GM23338 (cell line): Measurements from ENCODE around the gene SLC25A22. TPM values are rescaled to one million over a fixed set of nuclear protein-coding genes. Genes with fewer than 3 reads are reported as not detected.

Source experiments
- ATAC-seq: fragments of 200-7000 bp; cut with Tn5 transposase; 3 replicates; pipeline ENCODE4 v1.9.1; 2020
- DNase-seq: peaks from one replicate; pipeline ENCODE4 v3.0.0-alpha.2; 2015; ENCODE audit warnings: low spot score
- H2AFZ ChIP-seq: fragments of 200-600 bp; sonication (generic); 2 replicates; pipeline ENCODE4 v1.8.0; 2016; ENCODE audit warnings: antibody characterized with exemption, mild to moderate bottlenecking, moderate library complexity
- H3F3A ChIP-seq: fragments of 200-600 bp; sonication (generic); replicated peaks from 2 replicates; pipeline ENCODE4 v1.8.0; 2017; ENCODE audit warnings: antibody characterized with exemption, mixed run types, low read depth
- H3K27ac ChIP-seq: fragments of 200-600 bp; sonication (generic); 2 replicates; pipeline ENCODE4 v1.6.1; 2016; ENCODE audit warnings: low read depth
- H3K27me3 ChIP-seq: fragments of 200-600 bp; sonication (generic); 2 replicates; pipeline ENCODE4 v1.8.0; 2016; ENCODE audit warnings: mild to moderate bottlenecking, mixed run types, moderate library complexity; ENCODE audit not compliant: insufficient read depth
- H3K36me3 ChIP-seq: fragments of 200-600 bp; sonication (generic); 2 replicates; pipeline ENCODE4 v1.8.0; 2016; ENCODE audit warnings: mild to moderate bottlenecking; ENCODE audit not compliant: insufficient read depth
- H3K4me1 ChIP-seq: fragments of 200-600 bp; sonication (generic); 2 replicates; pipeline ENCODE4 v1.8.0; 2016; ENCODE audit warnings: mild to moderate bottlenecking, moderate library complexity; ENCODE audit not compliant: insufficient read depth
- H3K4me2 ChIP-seq: fragments of 200-600 bp; sonication (generic); 2 replicates; pipeline ENCODE4 v1.7.1; 2017; ENCODE audit warnings: mixed run types
- H3K4me3 ChIP-seq: fragments of 200-600 bp; sonication (generic); 2 replicates; pipeline ENCODE4 v1.6.1; 2016; ENCODE audit warnings: mixed run types
- H3K79me2 ChIP-seq: fragments of 200-600 bp; sonication (generic); replicated peaks from 2 replicates; pipeline ENCODE4 v1.8.0; 2017; ENCODE audit warnings: mild to moderate bottlenecking; ENCODE audit not compliant: insufficient read depth
- H3K9me2 ChIP-seq: fragments of 200-600 bp; sonication (generic); 2 replicates; pipeline ENCODE4 v1.8.0; 2017; ENCODE audit not compliant: insufficient read depth
- H4K20me1 ChIP-seq: fragments of 200-600 bp; sonication (generic); replicated peaks from 2 replicates; pipeline ENCODE4 v1.8.0; 2017; ENCODE audit warnings: mild to moderate bottlenecking; ENCODE audit not compliant: insufficient read depth
- H3K27ac Mint-ChIP-seq: 2 replicates; pipeline ENCODE4 v1.8.0; 2020; ENCODE audit warnings: inconsistent platforms, mild to moderate bottlenecking, moderate library complexity, mixed read lengths
- H3K27me3 Mint-ChIP-seq: 3 replicates; pipeline ENCODE4 v1.8.0; 2022; ENCODE audit warnings: low read depth, mild to moderate bottlenecking, moderate library complexity, mixed read lengths, inconsistent platforms; ENCODE audit not compliant: insufficient read depth, poor library complexity
- H3K36me3 Mint-ChIP-seq: 3 replicates; pipeline ENCODE4 v1.8.0; 2021; ENCODE audit warnings: low read depth, mild to moderate bottlenecking, inconsistent platforms, moderate library complexity, mixed read lengths
- H3K4me1 Mint-ChIP-seq: 3 replicates; pipeline ENCODE4 v1.8.0; 2020; ENCODE audit warnings: mild to moderate bottlenecking, inconsistent platforms, mixed read lengths
- H3K4me3 Mint-ChIP-seq: 3 replicates; pipeline ENCODE4 v1.8.0; 2021; ENCODE audit warnings: moderate library complexity, mild to moderate bottlenecking, inconsistent platforms, mixed read lengths
- H3K9me3 Mint-ChIP-seq: 3 replicates; pipeline ENCODE4 v1.8.0; 2020; ENCODE audit warnings: moderate library complexity, mild to moderate bottlenecking, inconsistent platforms, mixed read lengths
- CREB1 ChIP-seq: fragments of 250-450 bp; sonication (Bioruptor Pico); IDR thresholded peaks from 2 replicates; pipeline ENCODE4 v1.5.0; 2020; ENCODE audit warnings: low read depth, mild to moderate bottlenecking, moderate library complexity
- JUNB ChIP-seq: IDR thresholded peaks from one replicate; pipeline ENCODE4 v1.6.1; 2016; ENCODE audit warnings: antibody characterized with exemption; ENCODE audit not compliant: unreplicated experiment
- POLR2AphosphoS5 ChIP-seq: IDR thresholded peaks from 2 replicates; pipeline ENCODE4 v1.6.1; 2016; ENCODE audit warnings: antibody characterized with exemption, low read depth
- STAT1 ChIP-seq: IDR thresholded peaks from one replicate; pipeline ENCODE4 v1.6.1; 2016; ENCODE audit warnings: antibody characterized with exemption; ENCODE audit not compliant: unreplicated experiment
- ZNF114 ChIP-seq: fragments of 250-450 bp; sonication (Bioruptor Pico); IDR thresholded peaks from 2 replicates; pipeline ENCODE4 v1.5.0; 2020; ENCODE audit warnings: mild to moderate bottlenecking, moderate library complexity
- polyA plus RNA-seq: library from polyadenylated mRNA; unstranded; fragments of >200 nt; fragmentation: Nextera tagmentation; extraction: Ambion mirVana; gene quantifications from 2 replicates; pipeline ENCODE4 v1.2.1, GENCODE V29; 2016
- total RNA-seq: library from RNA; depleted of rRNA; stranded (reverse); fragments of >200 nt; shearing (Covaris generic); gene quantifications from 2 replicates; pipeline ENCODE4 v1.2.3, GENCODE V29; 2014
- TF ChIP-seq, protein P1 (sequence below): IDR thresholded peaks from 2 replicates; pipeline ENCODE4 v1.6.1; 2016; ENCODE audit warnings: antibody characterized with exemption
- TF ChIP-seq, protein P2 (sequence below): IDR thresholded peaks from one replicate; pipeline ENCODE4 v1.6.1; 2018; ENCODE audit warnings: antibody characterized with exemption; ENCODE audit not compliant: unreplicated experiment

The SLC25A22 gene
- total and polyA plus RNA-seq, 2 experiments from 2014 or later, result 21.0 to 46.4 TPM

- Mint-ChIP-seq H3K36me3 (peaks cover 12% of the 10 kb centered on the region; the same call in 1 of the 3 replicates), H3K27ac (no peak overlapping the region), H3K4me3 (peak overlapping the region; percentile 83), H3K27me3 (peaks cover 27% of the 10 kb centered on the region), H3K9me3 (no peaks in the 10 kb centered on the region), H3K4me1 (peaks cover 10% of the 10 kb centered on the region)
- H3K27ac ChIP-seq, result no peak overlapping the region
- H3K27me3 ChIP-seq, result no peaks in the 10 kb centered on the region
- H3K9me2 ChIP-seq, result no peaks in the 10 kb centered on the region
- H3K4me3 ChIP-seq, result peak overlapping the region; percentile 73
- no peak for TF ChIP-seq ZNF114 (CRISPR knock-in tag)
- TF ChIP-seq POLR2AphosphoS5, result 0 out of 2 replicates have a peak, but pooled peaks have one; percentile 22
- no peak for TF ChIP-seq STAT1
- TF ChIP-seq JUNB, result no peak
- peaks cover 8% of the 10 kb centered on the region; the same call in 1 of the 2 replicates for H3F3A ChIP-seq
- H4K20me1 ChIP-seq, result peaks cover 17% of the 10 kb centered on the region
- 0 out of 2 replicates have a peak, but pooled peaks cover 5% of the 10 kb centered on the region for H3K79me2 ChIP-seq
- peak overlapping the region; percentile 85 for H3K4me2 ChIP-seq
- no peak overlapping the region for H2AFZ ChIP-seq
- DNase-seq, result peak; percentile 92
- peaks cover 7% of the 10 kb centered on the region; the same call in 1 of the 2 replicates for H3K4me1 ChIP-seq
- H3K36me3 ChIP-seq, result no peaks in the 10 kb centered on the region
- peak; percentile 42 for ATAC-seq
These were observed 22.0 kb upstream of the SLC25A22 start for GRCh38 chr11:819943-820649.

DNA sequence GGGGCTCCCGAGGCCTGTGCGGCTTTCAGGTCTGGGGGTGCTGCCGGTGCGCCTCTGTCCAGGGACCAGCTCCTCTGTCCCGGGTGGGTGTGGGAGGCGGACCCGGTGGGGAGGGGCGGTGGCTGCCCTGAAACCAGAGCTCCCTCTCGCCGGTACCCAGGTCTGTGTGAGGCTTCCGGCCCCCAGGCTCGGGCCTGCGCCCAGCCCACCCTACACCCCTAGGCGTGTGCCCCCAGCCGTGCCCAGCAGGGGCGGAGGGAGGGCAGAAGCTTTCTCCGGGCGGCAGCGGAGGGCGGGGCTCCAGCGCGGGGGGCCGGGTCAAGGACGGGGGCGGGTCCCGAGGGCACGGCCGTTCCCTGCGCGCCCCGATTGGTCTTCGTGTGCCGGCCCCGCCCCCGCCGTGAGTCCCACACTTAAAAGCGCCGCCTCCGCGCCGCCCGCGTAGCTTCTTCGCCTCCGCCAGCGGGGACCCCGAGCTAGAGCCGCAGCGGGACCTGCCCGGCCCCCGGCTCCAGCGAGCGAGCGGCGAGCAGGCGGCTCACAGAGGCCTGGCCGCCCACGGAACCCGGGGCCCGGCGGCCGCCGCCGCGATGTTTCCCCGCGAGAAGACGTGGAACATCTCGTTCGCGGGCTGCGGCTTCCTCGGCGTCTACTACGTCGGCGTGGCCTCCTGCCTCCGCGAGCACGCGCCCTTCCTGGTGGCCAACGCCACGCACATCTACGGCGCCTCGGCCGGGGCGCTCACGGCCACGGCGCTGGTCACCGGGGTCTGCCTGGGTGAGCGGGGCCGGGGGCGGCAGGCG is 21.2 kb upstream of the SLC25A22 start:
- Mint-ChIP-seq H3K27ac (no peak overlapping the region), H3K27me3 (peaks cover 30% of the 10 kb centered on the region), H3K36me3 (peaks cover 8% of the 10 kb centered on the region; the same call in 1 of the 3 replicates), H3K9me3 (no peaks in the 10 kb centered on the region), H3K4me1 (peaks cover 6% of the 10 kb centered on the region), H3K4me3 (peak overlapping the region; percentile 83; the same call in 2 of the 3 replicates)
- Histone ChIP-seq H3F3A (peaks cover 6% of the 10 kb centered on the region; the same call in 1 of the 2 replicates), H2AFZ (peak overlapping the region; percentile 69; the same call in 1 of the 2 replicates), H4K20me1 (peaks cover 21% of the 10 kb centered on the region), H3K27me3 (no peaks in the 10 kb centered on the region), H3K4me2 (peak overlapping the region; percentile 85), H3K4me1 (peaks cover 7% of the 10 kb centered on the region; the same call in 1 of the 2 replicates), H3K36me3 (no peaks in the 10 kb centered on the region), H3K27ac (no peak overlapping the region), H3K4me3 (peak overlapping the region; percentile 73), H3K79me2 (0 out of 2 replicates have a peak, but pooled peaks cover 5% of the 10 kb centered on the region), H3K9me2 (no peaks in the 10 kb centered on the region)
- TF ChIP-seq CREB1 (CRISPR knock-in tag) (0 out of 2 replicates have a peak, but pooled peaks have one; percentile 45), POLR2AphosphoS5 (peak; percentile 87)
- TF ChIP-seq, protein P1, sequence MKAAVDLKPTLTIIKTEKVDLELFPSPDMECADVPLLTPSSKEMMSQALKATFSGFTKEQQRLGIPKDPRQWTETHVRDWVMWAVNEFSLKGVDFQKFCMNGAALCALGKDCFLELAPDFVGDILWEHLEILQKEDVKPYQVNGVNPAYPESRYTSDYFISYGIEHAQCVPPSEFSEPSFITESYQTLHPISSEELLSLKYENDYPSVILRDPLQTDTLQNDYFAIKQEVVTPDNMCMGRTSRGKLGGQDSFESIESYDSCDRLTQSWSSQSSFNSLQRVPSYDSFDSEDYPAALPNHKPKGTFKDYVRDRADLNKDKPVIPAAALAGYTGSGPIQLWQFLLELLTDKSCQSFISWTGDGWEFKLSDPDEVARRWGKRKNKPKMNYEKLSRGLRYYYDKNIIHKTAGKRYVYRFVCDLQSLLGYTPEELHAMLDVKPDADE, result no peak
- TF ChIP-seq, protein P2, sequence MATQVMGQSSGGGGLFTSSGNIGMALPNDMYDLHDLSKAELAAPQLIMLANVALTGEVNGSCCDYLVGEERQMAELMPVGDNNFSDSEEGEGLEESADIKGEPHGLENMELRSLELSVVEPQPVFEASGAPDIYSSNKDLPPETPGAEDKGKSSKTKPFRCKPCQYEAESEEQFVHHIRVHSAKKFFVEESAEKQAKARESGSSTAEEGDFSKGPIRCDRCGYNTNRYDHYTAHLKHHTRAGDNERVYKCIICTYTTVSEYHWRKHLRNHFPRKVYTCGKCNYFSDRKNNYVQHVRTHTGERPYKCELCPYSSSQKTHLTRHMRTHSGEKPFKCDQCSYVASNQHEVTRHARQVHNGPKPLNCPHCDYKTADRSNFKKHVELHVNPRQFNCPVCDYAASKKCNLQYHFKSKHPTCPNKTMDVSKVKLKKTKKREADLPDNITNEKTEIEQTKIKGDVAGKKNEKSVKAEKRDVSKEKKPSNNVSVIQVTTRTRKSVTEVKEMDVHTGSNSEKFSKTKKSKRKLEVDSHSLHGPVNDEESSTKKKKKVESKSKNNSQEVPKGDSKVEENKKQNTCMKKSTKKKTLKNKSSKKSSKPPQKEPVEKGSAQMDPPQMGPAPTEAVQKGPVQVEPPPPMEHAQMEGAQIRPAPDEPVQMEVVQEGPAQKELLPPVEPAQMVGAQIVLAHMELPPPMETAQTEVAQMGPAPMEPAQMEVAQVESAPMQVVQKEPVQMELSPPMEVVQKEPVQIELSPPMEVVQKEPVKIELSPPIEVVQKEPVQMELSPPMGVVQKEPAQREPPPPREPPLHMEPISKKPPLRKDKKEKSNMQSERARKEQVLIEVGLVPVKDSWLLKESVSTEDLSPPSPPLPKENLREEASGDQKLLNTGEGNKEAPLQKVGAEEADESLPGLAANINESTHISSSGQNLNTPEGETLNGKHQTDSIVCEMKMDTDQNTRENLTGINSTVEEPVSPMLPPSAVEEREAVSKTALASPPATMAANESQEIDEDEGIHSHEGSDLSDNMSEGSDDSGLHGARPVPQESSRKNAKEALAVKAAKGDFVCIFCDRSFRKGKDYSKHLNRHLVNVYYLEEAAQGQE, result no peak
- ATAC-seq (peak; percentile 63), DNase-seq (peak; percentile 97)
